HFFc6 (cell line): Measurements from ENCODE around the gene SRGAP2B. TPM values are rescaled to one million over a fixed set of nuclear protein-coding genes. Genes with fewer than 3 reads are reported as not detected.
"Not testable (repeated sequence)": the region's sequence is repeated elsewhere in the genome, so short reads cannot be mapped to it uniquely, and the experiment has no call there.

ENCODE experiments used
- DNase-seq: peaks from one replicate; pipeline ENCODE4 v3.0.0-alpha.2; 2018
- H3K27ac Mint-ChIP-seq: 2 replicates; pipeline ENCODE4 v1.8.0; 2020; ENCODE audit warnings: mild to moderate bottlenecking, mixed read lengths
- H3K27me3 Mint-ChIP-seq: 2 replicates; pipeline ENCODE4 v1.8.0; 2021; ENCODE audit warnings: mild to moderate bottlenecking, moderate library complexity, mixed read lengths; ENCODE audit not compliant: insufficient read depth
- H3K36me3 Mint-ChIP-seq: 2 replicates; pipeline ENCODE4 v1.8.0; 2021; ENCODE audit warnings: low read depth, mixed read lengths
- H3K4me1 Mint-ChIP-seq: 2 replicates; pipeline ENCODE4 v1.8.0; 2020; ENCODE audit warnings: low read depth, mixed read lengths
- H3K4me3 Mint-ChIP-seq: 2 replicates; pipeline ENCODE4 v1.8.0; 2020; ENCODE audit warnings: mild to moderate bottlenecking, moderate library complexity, mixed read lengths
- H3K9me3 Mint-ChIP-seq: 2 replicates; pipeline ENCODE4 v1.8.0; 2020; ENCODE audit warnings: mild to moderate bottlenecking, mixed read lengths
- total RNA-seq, 6 experiments: library from RNA; stranded (reverse); fragmentation: NEBNext Ultra II Directional; extraction: Animal tissue kit (Norgen Biotek cat#: 25700); gene quantifications; 2 replicates in 1 of 6; 3 replicates in 5 of 6; pipeline ENCODE4 v1.2.3, GENCODE V29; 2021

The SRGAP2B gene
- total RNA-seq, 6 experiments from 2014 or later, result 30.2 to 61.1 (median 37.5) TPM

DNA sequence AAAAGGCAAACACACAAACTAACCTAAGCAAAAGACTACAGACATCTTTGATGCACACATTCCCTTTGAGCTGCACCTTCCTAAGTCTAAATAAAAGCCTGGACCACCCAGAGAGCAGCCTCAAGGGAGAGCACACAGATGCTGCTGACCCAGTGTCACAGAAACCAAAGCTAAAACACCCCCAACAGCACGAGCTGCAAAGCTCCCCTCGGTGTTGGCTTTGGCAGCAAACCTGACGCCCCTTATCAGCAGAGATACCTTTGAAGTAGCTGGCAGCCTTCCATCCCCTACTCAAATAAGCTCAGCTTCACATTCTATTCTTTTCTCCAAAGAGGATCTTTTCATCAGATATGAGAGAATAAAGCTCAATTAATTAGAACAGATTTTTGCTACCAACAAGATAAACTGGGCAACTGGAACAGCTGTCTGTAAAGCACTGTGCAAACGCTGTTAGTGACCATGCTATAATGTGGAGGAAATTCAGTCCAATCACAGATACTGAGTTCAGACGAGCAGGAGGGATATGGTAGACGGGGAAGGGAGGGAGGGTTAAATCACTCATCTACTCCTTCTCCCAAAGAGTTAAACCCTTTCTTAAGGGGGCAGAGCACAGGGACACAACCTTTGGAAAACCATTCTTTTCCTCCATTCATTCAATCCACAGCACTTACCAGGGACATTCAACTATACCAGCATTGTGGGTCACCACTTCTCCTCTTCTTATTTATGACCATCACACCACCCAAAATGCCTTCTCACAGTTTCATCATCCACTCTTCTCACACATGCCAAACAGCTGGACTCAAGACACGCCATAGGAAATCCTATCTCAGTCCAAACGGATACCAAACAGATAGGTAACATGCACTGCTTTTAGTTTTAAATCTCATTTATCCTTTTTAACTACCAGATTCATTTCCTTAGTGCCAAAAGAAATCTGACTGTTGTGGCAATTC, 148.3 kb downstream of the SRGAP2B start:
- H3K4me3 Mint-ChIP-seq, DNase-seq, H3K27me3 Mint-ChIP-seq, H3K36me3 Mint-ChIP-seq, H3K9me3 Mint-ChIP-seq, H3K27ac Mint-ChIP-seq, H3K4me1 Mint-ChIP-seq: not testable (repeated sequence)

DNA sequence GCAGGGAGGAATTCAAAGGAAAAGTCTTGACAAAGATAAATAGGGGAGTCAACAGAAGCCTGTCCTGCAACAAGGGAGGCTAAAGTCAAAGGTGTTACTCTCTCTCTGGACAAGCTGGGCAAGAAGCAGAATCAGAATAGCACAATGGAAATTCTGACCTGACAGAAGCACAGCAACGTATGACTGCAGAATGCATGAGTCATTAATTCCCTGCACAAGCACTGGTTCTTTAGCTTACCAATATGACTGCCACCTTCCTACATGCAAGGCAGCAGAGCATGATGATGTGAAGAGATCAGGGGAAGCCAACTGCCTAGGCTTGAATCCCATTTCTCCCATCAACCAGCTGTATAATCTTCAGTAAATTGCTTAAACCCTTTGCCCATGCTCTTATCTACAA, 153.4 kb downstream of the SRGAP2B start:
- DNase-seq, H3K4me1 Mint-ChIP-seq, H3K4me3 Mint-ChIP-seq, H3K36me3 Mint-ChIP-seq, H3K27ac Mint-ChIP-seq, H3K9me3 Mint-ChIP-seq, H3K27me3 Mint-ChIP-seq: not testable (repeated sequence)

DNA sequence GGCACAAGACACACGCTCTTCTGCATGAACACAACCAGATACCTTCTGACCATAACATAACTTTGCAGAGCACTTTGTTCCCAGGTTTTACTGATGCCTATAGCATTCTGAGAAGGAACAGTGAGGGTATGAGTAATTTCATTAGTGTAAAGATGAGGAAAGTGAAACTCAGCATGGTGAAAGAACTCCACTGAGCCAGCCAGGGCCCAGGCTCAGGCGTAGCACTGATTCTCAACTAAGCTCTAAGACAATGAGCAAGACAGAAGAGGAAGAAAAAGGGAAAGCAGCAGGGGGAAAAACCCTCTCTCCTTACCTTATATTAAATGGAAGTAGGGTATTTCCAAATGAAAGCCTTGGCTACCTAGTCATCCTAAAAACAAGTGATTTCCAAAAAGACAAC, 155.1 kb downstream of the SRGAP2B start:
- H3K9me3 Mint-ChIP-seq, H3K27me3 Mint-ChIP-seq, H3K4me3 Mint-ChIP-seq, DNase-seq, H3K36me3 Mint-ChIP-seq, H3K4me1 Mint-ChIP-seq, H3K27ac Mint-ChIP-seq: not testable (repeated sequence)

DNA sequence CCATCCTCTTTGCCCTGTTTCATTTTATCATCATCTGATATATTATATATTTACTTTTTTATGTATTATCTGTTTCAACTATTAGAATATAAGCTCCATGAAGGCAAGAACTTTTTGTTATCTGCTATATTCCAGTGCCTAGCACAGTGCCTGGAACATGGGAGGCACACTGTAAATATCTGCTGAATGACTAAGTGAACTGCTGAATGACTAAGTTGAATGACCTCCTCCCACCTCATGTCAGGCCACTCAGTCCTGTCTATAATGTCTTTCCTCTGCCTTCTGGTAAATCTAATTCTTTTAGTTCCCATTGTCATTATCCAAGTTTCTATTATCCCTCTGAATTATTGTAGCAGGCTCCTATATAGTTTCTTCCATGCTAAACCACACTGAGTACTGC, 156.5 kb downstream of the SRGAP2B start:
- not testable (repeated sequence) for H3K36me3 Mint-ChIP-seq, DNase-seq, H3K27me3 Mint-ChIP-seq, H3K27ac Mint-ChIP-seq, H3K4me3 Mint-ChIP-seq, H3K4me1 Mint-ChIP-seq, H3K9me3 Mint-ChIP-seq

DNA sequence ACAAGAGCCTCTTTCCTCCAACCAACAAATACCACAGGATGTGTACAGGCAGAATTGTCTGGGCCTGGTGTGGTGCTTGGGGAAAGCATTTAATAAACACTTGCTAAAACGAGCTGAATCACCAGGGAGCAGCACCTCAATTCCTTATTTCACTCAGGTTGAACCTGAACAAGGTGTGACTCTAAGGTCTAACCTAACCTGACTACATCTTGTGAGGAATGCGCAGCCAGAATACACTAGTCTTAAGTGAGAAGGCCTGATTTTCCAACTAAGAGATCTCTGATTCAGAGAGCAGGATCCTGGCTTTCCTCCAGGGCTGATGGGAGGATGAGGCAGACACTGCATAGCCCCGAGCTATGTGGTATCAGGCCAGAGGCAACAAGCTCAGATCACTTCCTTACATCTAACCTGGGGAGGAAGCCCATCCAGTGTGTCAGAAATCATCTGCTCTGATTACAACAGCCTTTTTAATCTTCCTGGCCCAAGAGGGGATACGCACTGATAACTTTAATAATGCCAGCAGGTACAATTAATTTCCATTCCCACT, 158.9 kb downstream of the SRGAP2B start:
- not testable (repeated sequence) for H3K4me1 Mint-ChIP-seq, H3K27me3 Mint-ChIP-seq, H3K4me3 Mint-ChIP-seq, H3K27ac Mint-ChIP-seq, H3K9me3 Mint-ChIP-seq, H3K36me3 Mint-ChIP-seq, DNase-seq

DNA sequence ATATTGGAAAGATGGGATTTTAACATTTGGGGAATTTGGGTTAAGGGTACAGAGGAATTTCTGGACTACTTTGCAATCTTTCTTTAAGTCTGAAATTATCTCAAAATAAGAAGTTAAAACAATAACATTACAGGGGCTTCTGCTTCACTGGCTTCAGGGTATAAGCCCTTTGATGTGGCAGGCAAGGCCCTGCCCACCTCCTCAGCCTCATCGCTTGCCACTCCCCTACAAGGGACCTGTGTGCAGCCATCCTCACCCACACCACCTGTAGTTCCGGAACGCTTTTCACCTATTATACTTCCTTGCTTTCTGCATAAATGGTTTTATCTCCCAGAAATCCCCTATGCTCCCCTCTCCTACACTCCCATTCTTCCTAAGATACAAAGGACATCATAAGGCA, 159.8 kb downstream of the SRGAP2B start:
- H3K27ac Mint-ChIP-seq, H3K36me3 Mint-ChIP-seq, DNase-seq, H3K4me1 Mint-ChIP-seq, H3K27me3 Mint-ChIP-seq, H3K4me3 Mint-ChIP-seq, H3K9me3 Mint-ChIP-seq: not testable (repeated sequence)

DNA sequence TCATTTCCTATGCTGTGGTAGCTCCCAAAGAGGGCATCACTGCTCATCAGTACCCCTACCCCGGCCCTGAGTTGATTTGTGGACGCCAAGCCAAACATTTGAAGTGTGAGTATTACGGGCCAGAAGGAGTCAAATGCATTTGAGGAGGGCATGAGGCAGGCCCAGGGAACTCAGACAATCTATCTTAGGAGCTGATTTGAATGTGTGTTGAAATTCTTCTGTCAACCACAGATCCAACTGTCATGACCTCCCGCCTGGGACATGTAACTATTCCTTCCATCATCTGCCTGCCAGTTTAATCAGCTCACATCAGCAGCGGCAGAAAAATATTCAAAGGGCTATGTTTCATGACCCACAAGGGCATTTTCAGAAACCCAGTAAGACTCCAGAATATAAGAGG, 162.1 kb downstream of the SRGAP2B start:
- not testable (repeated sequence) for DNase-seq, H3K4me3 Mint-ChIP-seq, H3K27ac Mint-ChIP-seq, H3K27me3 Mint-ChIP-seq, H3K9me3 Mint-ChIP-seq, H3K36me3 Mint-ChIP-seq, H3K4me1 Mint-ChIP-seq

DNA sequence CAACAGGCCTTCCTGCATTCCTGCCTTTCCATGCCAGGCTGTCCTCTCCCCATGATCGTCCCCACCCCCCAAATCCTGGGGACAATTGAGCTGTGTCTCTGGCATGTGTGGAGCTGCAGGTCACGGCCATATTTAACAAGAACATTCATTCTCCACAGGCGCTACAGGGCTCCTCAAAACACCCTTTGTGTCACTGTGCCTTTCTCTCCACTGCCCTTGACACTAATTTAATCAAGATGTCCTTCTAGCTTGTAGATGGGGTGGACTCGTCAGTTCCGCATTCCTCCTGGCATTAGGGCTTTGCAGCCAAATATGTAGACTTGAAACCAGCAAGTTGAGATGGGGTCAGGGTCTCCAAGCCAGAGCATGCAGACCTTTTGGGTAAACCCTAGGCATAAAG, 163.0 kb downstream of the SRGAP2B start:
- not testable (repeated sequence) for H3K36me3 Mint-ChIP-seq, H3K27me3 Mint-ChIP-seq, H3K4me1 Mint-ChIP-seq, H3K9me3 Mint-ChIP-seq, DNase-seq, H3K27ac Mint-ChIP-seq, H3K4me3 Mint-ChIP-seq

DNA sequence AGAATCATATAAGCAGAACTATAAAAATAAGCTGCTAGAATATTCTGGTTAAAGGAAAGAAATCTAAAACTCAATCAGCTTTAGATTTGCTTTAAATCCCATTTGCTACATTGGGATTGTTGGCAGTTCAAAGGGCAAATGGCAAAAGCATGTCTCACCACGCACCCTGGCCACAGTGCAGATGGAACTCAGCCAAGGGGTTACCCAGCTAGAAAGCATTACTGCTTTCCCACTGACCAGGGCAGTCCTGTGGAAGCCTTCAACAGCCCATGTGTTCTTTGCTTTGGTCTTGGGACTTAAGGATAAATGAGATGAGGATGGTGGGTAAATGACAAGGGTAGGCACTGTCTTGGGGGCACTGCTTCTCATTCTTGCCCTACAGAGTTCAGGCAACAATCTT, 163.6 kb downstream of the SRGAP2B start:
- not testable (repeated sequence) for H3K36me3 Mint-ChIP-seq, DNase-seq

DNA sequence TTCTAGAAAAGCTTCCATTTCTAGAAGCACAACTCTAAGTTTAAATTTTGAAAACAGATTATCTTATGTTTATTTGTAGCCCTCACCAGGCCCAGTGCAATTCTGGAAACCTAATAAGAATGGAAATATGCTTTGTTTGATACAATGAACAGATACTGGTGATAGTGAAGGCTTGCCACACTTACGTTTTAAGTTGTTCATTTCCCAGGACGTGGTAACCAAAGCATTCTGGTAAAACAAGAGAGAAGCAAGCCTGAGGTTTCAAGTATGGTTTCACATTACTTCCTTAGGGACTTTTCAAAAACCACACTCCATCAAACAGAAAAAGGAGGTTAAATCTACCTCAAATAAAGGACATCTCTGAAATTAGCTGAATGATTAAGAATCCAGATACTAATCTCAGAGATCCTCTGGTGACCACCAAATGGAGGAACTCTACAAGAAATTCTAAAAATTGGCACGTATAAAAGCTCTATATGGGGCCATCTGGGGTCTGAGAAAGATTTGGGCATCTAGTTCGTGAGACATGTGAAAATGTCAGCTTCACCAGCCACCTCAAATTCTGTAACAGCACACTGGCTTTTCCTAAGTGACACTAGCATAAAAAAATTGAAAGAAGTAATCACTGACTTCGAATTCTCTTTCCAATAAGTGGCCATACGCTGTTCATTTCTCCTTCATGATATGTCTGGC, 164.9 kb downstream of the SRGAP2B start:
- H3K27me3 Mint-ChIP-seq, H3K36me3 Mint-ChIP-seq, H3K9me3 Mint-ChIP-seq, H3K27ac Mint-ChIP-seq, H3K4me1 Mint-ChIP-seq, H3K4me3 Mint-ChIP-seq, DNase-seq: not testable (repeated sequence)

More for the DNA sequence above, 163.6 kb downstream of the SRGAP2B start:
- H3K4me1 Mint-ChIP-seq, H3K9me3 Mint-ChIP-seq, H3K27ac Mint-ChIP-seq, H3K4me3 Mint-ChIP-seq, H3K27me3 Mint-ChIP-seq: not testable (repeated sequence)

DNA sequence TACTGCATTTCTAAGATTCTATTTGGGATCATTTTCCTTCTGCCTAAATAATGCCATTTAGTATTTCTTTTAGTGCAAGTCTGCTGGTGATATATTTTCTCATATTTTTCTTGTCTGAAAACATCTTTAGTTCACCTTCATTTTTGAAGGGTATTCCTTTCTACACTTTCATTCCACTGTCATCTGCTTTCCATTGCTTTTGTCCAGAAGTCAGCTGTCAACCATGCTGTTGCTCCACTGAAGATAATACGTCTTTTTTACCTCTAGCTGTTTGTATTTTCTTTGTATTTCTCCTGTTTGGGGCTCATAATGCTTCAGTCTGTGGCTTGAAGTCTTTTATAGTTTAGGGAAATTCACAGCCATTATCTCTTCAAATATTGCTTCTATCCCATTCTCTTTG, 167.8 kb downstream of the SRGAP2B start:
- not testable (repeated sequence) for H3K4me1 Mint-ChIP-seq, H3K36me3 Mint-ChIP-seq, H3K27ac Mint-ChIP-seq, H3K4me3 Mint-ChIP-seq, H3K9me3 Mint-ChIP-seq, H3K27me3 Mint-ChIP-seq, DNase-seq

DNA sequence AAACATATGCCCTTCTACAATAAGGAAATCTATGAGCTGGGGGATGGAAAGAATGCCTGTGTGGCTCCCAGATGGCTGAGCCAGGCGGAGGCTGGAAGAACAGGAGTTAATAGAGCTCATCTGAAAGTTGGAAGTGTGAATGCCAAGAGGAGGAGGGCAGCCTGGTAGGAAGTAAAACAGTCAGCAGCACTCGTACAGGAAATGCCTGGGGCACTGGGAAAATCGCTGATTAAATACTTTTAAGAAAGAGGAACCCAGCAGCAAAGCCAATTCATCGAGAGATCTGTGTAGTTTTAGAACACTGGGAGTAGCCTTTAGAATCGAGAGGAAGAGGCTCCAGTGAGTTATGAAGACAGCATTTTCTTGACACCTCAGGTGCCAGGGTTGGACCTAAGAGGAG, 171.5 kb downstream of the SRGAP2B start:
- not testable (repeated sequence) for H3K36me3 Mint-ChIP-seq, H3K4me1 Mint-ChIP-seq, H3K27ac Mint-ChIP-seq, H3K27me3 Mint-ChIP-seq, DNase-seq, H3K4me3 Mint-ChIP-seq, H3K9me3 Mint-ChIP-seq

DNA sequence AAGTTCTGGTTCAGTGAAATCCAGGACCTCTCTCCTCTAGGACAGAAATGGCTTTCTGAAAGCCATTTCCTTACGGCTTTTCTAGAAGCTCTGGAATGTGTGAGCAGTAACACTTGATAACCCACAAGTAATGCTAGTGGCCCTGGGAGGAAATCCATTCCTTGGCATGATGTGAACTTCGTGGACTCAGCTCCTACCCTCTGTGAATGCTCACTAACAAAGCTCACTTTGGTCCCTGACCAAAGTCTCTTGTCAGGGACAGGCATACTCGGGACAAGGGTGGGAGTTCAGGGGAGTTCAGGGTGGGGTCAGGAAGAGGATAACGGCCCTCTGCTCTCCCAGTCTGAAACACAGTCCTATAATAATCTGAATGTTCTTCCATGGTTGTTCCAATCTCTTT, 172.3 kb downstream of the SRGAP2B start:
- not testable (repeated sequence) for H3K36me3 Mint-ChIP-seq, H3K27me3 Mint-ChIP-seq, H3K4me1 Mint-ChIP-seq, H3K27ac Mint-ChIP-seq, DNase-seq, H3K9me3 Mint-ChIP-seq, H3K4me3 Mint-ChIP-seq

DNA sequence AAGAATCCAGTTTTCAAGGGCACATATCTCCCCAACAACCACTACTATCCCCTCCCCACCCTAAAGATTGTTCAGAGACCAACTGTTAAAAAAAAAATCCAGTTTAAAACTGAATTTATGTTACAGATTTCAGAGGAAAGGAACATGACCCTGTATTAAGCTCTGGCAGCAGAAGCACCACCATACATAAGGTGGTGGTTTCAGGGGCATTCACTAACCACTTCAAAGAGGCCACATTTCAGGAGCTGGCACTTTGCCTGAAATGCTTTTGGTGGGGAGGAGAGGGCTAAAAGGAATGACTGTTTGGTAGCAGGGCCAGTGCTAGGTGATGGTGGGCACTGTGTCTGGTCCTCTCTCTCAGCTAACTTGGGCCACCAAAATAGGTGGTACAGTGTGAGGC, 176.0 kb downstream of the SRGAP2B start:
- DNase-seq, H3K36me3 Mint-ChIP-seq, H3K4me3 Mint-ChIP-seq, H3K27ac Mint-ChIP-seq, H3K4me1 Mint-ChIP-seq, H3K9me3 Mint-ChIP-seq, H3K27me3 Mint-ChIP-seq: not testable (repeated sequence)
